Right renal cortex interstitium (tissue), 3 donors: ENCODE measurements around the gene UBE2M. TPM values are rescaled to one million over a fixed set of nuclear protein-coding genes. Genes with fewer than 3 reads are reported as not detected.
"Not testable (repeated sequence)": the region's sequence is repeated elsewhere in the genome, so short reads cannot be mapped to it uniquely, and the experiment has no call there.

Source experiments
- DNase-seq, 3 donors: peaks; one replicate each; pipeline ENCODE4 v3.0.0-alpha.2; 2013; ENCODE audit warnings: low read depth in 3 of 3, low spot score in 2 of 3
- polyA plus RNA-seq, 3 donors: library from polyadenylated mRNA; unstranded; fragments of 120-200 nt; gene quantifications; one replicate each; pipeline ENCODE4 v1.2.1, GENCODE V29; 2013; ENCODE audit not compliant: insufficient read length in 3 of 3

The UBE2M gene
- polyA plus RNA-seq, 3 donors: 79.4 to 99.8 (median 86.5) TPM

- DNase-seq: no peak
These were observed 43.2 kb downstream of the UBE2M start for GRCh38 chr19:58515259-58515658.

GRCh38 chr19:58514564-58515022 lies 43.8 kb downstream of the UBE2M start:
- DNase-seq: no peak

- DNase-seq: peak in 2 of 3 donors; percentile 70 to 74
These were observed 44.5 kb downstream of the UBE2M start for GRCh38 chr19:58513694-58514563.

GRCh38 chr19:58513213-58513693 lies 45.2 kb downstream of the UBE2M start:
- DNase-seq: no peak

- DNase-seq: no peak
These were observed 46.8 kb downstream of the UBE2M start, which contains the start of gene SLC27A5 for GRCh38 chr19:58511353-58512208. Gene SLC27A5 (minus strand): TSS chr19:58511992. CDS start chr19:58511955, 37 bp downstream.

DNA sequence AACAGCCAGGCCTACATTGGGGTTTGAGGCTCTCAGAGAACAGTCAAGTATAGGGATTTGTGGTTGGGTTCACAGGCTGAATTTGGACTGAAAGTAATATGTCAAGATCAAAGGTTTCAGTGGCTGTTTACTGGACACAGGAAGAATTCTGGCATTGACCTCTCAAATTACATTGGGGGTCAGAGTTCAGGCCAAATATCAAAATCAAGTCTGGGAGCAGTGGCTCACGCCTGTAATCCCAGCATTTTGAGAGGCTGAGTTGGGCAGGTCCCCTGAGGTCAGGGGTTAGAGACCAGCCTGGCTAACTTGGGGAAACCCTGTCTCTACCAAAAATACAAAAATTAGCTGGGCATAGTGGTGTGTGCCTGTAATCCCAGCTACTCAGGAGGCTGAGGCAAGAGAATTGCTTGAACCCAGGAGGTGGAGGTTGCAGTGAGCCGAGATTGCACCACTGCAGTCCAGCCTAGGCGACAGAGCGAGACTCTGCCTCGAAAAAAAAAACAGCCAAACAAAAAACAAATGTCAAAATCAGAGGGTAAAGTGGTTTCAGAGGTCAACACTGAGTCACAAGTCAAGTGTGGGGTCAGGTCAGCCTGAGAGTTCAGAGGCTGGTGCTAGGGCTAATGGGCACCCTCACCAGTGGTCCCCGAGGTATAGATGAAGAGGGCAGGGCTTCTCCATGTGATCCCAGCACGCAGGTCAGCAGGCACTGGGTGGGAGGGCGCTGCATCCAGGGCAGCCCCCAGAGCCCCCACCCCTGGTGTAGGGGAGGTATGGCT lies 48.1 kb downstream of the UBE2M start:
- DNase-seq: no peak

DNA sequence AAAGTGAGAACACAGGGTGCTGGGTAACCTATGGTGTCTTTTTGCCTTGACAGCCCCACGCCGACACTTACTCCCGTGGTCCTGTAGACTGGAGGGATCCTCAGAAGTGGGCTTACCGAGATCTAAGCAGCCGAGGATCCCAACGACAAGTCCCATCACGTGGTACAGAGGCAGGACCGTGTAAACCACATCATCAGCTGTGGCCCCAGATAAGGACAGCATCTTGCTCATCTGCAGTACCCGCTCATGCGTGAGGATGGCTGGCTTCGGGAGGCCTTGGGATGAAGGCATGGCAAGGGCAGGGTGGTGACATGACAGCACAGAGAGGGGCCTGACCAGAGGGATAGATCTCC lies 48.7 kb downstream of the UBE2M start:
- DNase-seq: no peak

- DNase-seq: not testable (repeated sequence)
These were observed 50.7 kb downstream of the UBE2M start for GRCh38 chr19:58507602-58508223.

Other genes with a start within 250 kb of the UBE2M start
- 1 to 10 TPM; 3.4 to 4.0 (median 3.5) TPM for gene ZSCAN22, start 231.6 kb downstream of the UBE2M start, polyA plus RNA-seq
- under 1 TPM; 0.60 to 0.79 (median 0.76) TPM for gene A1BG, start 205.1 kb downstream of the UBE2M start, polyA plus RNA-seq
- 1 to 10 TPM; 3.3 to 3.9 (median 3.5) TPM for gene ZNF497, start 195.9 kb downstream of the UBE2M start, polyA plus RNA-seq
- 1 to 10 TPM; 2.2 to 3.0 (median 2.6) TPM for gene ZNF837, start 177.6 kb downstream of the UBE2M start, polyA plus RNA-seq
- 100 to 1,000 TPM; 846 to 997 (median 995) TPM for gene RPS5, start 171.3 kb downstream of the UBE2M start, polyA plus RNA-seq
- gene RNF225, start 163.0 kb downstream of the UBE2M start, polyA plus RNA-seq: not detected
- gene ZNF584, start 150.0 kb downstream of the UBE2M start, polyA plus RNA-seq: 10 to 100 TPM; 13.7 to 16.5 (median 14.3) TPM
- 10 to 100 TPM; 14.7 to 16.8 (median 16.6) TPM for gene ZNF132, start 118.5 kb downstream of the UBE2M start, polyA plus RNA-seq
- 1 to 10 TPM; 5.0 to 5.5 (median 5.3) TPM for gene ZNF324B, start 107.0 kb downstream of the UBE2M start, polyA plus RNA-seq
- gene ZNF324, start 91.5 kb downstream of the UBE2M start, polyA plus RNA-seq: 1 to 10 TPM; 8.9 to 9.3 (median 9.0) TPM
- 10 to 100 TPM; 12.4 to 14.3 (median 12.6) TPM for gene ZNF446, start 82.3 kb downstream of the UBE2M start, polyA plus RNA-seq
- 1 to 10 TPM; 8.0 to 9.9 (median 9.7) TPM for gene SLC27A5, start 46.6 kb downstream of the UBE2M start, polyA plus RNA-seq
- gene ZBTB45, start 38.8 kb downstream of the UBE2M start, polyA plus RNA-seq: 10 to 100 TPM in 1 of 3 donors, 1 to 10 TPM in 2; 7.8 to 10.5 (median 10.0) TPM
- gene TRIM28, start 14.5 kb downstream of the UBE2M start, polyA plus RNA-seq: 100 to 1,000 TPM; 682 to 734 (median 690) TPM
- gene CHMP2A, start 3.5 kb downstream of the UBE2M start, polyA plus RNA-seq: 100 to 1,000 TPM; 124 to 134 (median 127) TPM
- 10 to 100 TPM; 20.9 to 22.9 (median 21.3) TPM for gene MZF1, start 14.7 kb upstream of the UBE2M start, polyA plus RNA-seq